H1 (cell line): ENCODE results near the gene MEGF11. TPM values are rescaled to one million over a fixed set of nuclear protein-coding genes. Genes with fewer than 3 reads are reported as not detected.

ENCODE experiments used
- CTCF ChIA-PET: fragments of 300-600 bp; sonication (Branson Sonifier 250); formaldehyde crosslinking; loops from one replicate; lab custom pipeline; 2021; ENCODE audit not compliant: partially characterized antibody; lab: Charles Lee
- POLR2A ChIA-PET: fragments of 300-600 bp; sonication (Branson Sonifier 250); formaldehyde crosslinking; loops from one replicate; lab custom pipeline; 2021; ENCODE audit warnings: inconsistent platforms; ENCODE audit not compliant: partially characterized antibody; lab: Charles Lee
- DNase-seq, 2 experiments: peaks; one replicate each; pipeline versions ENCODE4 v3.0.0 to v3.0.0-alpha.2; 2010 to 2022; ENCODE audit warnings: low spot score in 2 of 2, low read depth in 1 of 2, mixed read lengths in 1 of 2
- FAIRE-seq: peaks from 2 replicates; lab custom pipeline; 2011; peaks lifted over from hg19 to GRCh38; lab: Jason Lieb, UNC
- H2AFZ ChIP-seq: 2 replicates; pipeline ENCODE4 v1.8.1; 2012; ENCODE audit warnings: low read length, inconsistent platforms
- H2AK5ac ChIP-seq: 2 replicates; pipeline ENCODE4 v1.6.1; 2013; ENCODE audit warnings: low read depth, low read length
- H2BK120ac ChIP-seq: replicated peaks from 2 replicates; pipeline ENCODE3; 2013; ENCODE audit warnings: low read depth, low read length, inconsistent platforms
- H2BK12ac ChIP-seq: 2 replicates; pipeline ENCODE4 v1.6.1; 2013; ENCODE audit warnings: low read depth, low read length
- H2BK15ac ChIP-seq: 2 replicates; pipeline ENCODE4 v1.6.1; 2013; ENCODE audit warnings: low read length
- H2BK20ac ChIP-seq: 2 replicates; pipeline ENCODE4 v1.6.1; 2013; ENCODE audit warnings: low read length
- H2BK5ac ChIP-seq: 2 replicates; pipeline ENCODE4 v1.6.1; 2013; ENCODE audit warnings: low read depth, low read length
- H3K14ac ChIP-seq: 2 replicates; pipeline ENCODE4 v1.6.1; 2013; ENCODE audit warnings: inconsistent platforms; ENCODE audit not compliant: insufficient read length
- H3K18ac ChIP-seq: 2 replicates; pipeline ENCODE4 v1.6.1; 2013; ENCODE audit warnings: low read length; ENCODE audit errors: extremely low read depth
- H3K23ac ChIP-seq: 2 replicates; pipeline ENCODE4 v1.6.1; 2013; ENCODE audit warnings: inconsistent platforms; ENCODE audit not compliant: insufficient read length
- H3K23me2 ChIP-seq: 2 replicates; pipeline ENCODE4 v1.6.1; 2013; ENCODE audit warnings: low read depth, low read length
- H3K27ac ChIP-seq: 2 replicates; pipeline ENCODE4 v1.6.1; 2011; ENCODE audit warnings: low read depth, low read length, inconsistent platforms
- H3K27me3 ChIP-seq, 4 experiments: replicated peaks in 1 of 4; 1 replicate in 1 of 4; 2 replicates in 3 of 4; pipeline versions ENCODE4 v1.6.1 to v1.8.1; 2011 to 2013; ENCODE audit warnings: low read length in 3 of 4, mild to moderate bottlenecking in 3 of 4, inconsistent platforms in 2 of 4, mixed read lengths in 2 of 4, moderate library complexity in 1 of 4; ENCODE audit not compliant: control insufficient read depth in 3 of 4, insufficient read depth in 3 of 4; ENCODE audit errors: extremely low read depth in 1 of 4
- H3K36me3 ChIP-seq, 4 experiments: 2 replicates each; pipeline versions ENCODE4 v1.6.1 to v1.8.1; 2011 to 2013; ENCODE audit warnings: mild to moderate bottlenecking in 4 of 4, low read length in 3 of 4, moderate library complexity in 2 of 4, control low read depth in 1 of 4, inconsistent platforms in 1 of 4; ENCODE audit not compliant: insufficient read depth in 4 of 4, control insufficient read depth in 2 of 4
- H3K4ac ChIP-seq: replicated peaks from 2 replicates; pipeline ENCODE3; 2013; ENCODE audit warnings: low read length, low read depth, mixed read lengths, inconsistent platforms; ENCODE audit not compliant: insufficient read length
- H3K4me1 ChIP-seq, 4 experiments: replicated peaks in 1 of 4; 1 replicate in 1 of 4; 2 replicates in 3 of 4; pipeline versions ENCODE4 v1.6.1 to v1.8.1; 2011 to 2013; ENCODE audit warnings: low read length in 3 of 4, inconsistent platforms in 2 of 4, mixed read lengths in 1 of 4; ENCODE audit not compliant: insufficient read depth in 4 of 4, control insufficient read depth in 3 of 4
- H3K4me2 ChIP-seq, 2 experiments: 2 replicates each; pipeline versions ENCODE4 v1.6.1 to v1.8.1; 2011 to 2013; ENCODE audit warnings: low read depth in 2 of 2, low read length in 2 of 2, control low read depth in 1 of 2, inconsistent platforms in 1 of 2, mild to moderate bottlenecking in 1 of 2; ENCODE audit not compliant: insufficient read depth in 1 of 2
- H3K4me3 ChIP-seq, 4 experiments: fragments of 200-600, 300-600 bp in 1 of 4; sonication (generic), shearing (Covaris generic), sonication (Bioruptor Twin) in 1 of 4; 2 replicates each; pipeline versions ENCODE4 v1.5.1 to v1.8.1; 2011 to 2016; ENCODE audit warnings: low read length in 4 of 4, low read depth in 3 of 4, control low read depth in 2 of 4, inconsistent platforms in 2 of 4, mild to moderate bottlenecking in 2 of 4, mixed read lengths in 1 of 4, moderate library complexity in 1 of 4; ENCODE audit not compliant: insufficient read depth in 2 of 4; ENCODE audit errors: extremely low read depth in 1 of 4
- H3K56ac ChIP-seq: replicated peaks from 2 replicates; pipeline ENCODE3; 2013; ENCODE audit warnings: low read depth, mild to moderate bottlenecking, mixed read lengths, low read length, inconsistent platforms; ENCODE audit not compliant: insufficient read length
- H3K79me1 ChIP-seq: 2 replicates; pipeline ENCODE4 v1.6.1; 2013; ENCODE audit warnings: low read depth, low read length, control low read depth
- H3K79me2 ChIP-seq, 2 experiments: 2 replicates each; pipeline versions ENCODE4 v1.6.1 to v1.8.1; 2012 to 2013; ENCODE audit warnings: low read length in 2 of 2, mild to moderate bottlenecking in 2 of 2, inconsistent platforms in 1 of 2; ENCODE audit not compliant: insufficient read depth in 2 of 2, control insufficient read depth in 1 of 2
- H3K9ac ChIP-seq, 4 experiments: replicated peaks in 1 of 4; 1 replicate in 1 of 4; 2 replicates in 3 of 4; pipeline versions ENCODE4 v1.6.1 to v1.8.1; 2011 to 2013; ENCODE audit warnings: low read depth in 3 of 4, low read length in 3 of 4, control low read depth in 2 of 4, mild to moderate bottlenecking in 2 of 4, moderate library complexity in 2 of 4, inconsistent platforms in 1 of 4; ENCODE audit errors: extremely low read depth in 1 of 4
- H3K9me3 ChIP-seq, 2 experiments: 2 replicates each; pipeline versions ENCODE4 v1.6.1 to v1.8.1; 2012 to 2013; ENCODE audit warnings: mild to moderate bottlenecking in 2 of 2, moderate library complexity in 2 of 2, control low read depth in 1 of 2, inconsistent platforms in 1 of 2, low read depth in 1 of 2, low read length in 1 of 2, mixed read lengths in 1 of 2; ENCODE audit not compliant: insufficient read depth in 2 of 2
- H4K20me1 ChIP-seq, 2 experiments: replicated peaks in 1 of 2; 2 replicates each; pipeline versions ENCODE3 to v1.8.1; 2011 to 2013; ENCODE audit warnings: inconsistent platforms in 2 of 2, low read length in 2 of 2, mild to moderate bottlenecking in 1 of 2; ENCODE audit not compliant: insufficient read depth in 2 of 2, control insufficient read depth in 1 of 2
- H4K5ac ChIP-seq: 2 replicates; pipeline ENCODE4 v1.6.1; 2013; ENCODE audit warnings: low read length, low read depth, mixed read lengths, inconsistent platforms; ENCODE audit not compliant: insufficient read length
- H4K8ac ChIP-seq: 2 replicates; pipeline ENCODE4 v1.8.0; 2013; ENCODE audit warnings: mild to moderate bottlenecking, moderate library complexity, low read length, inconsistent platforms; ENCODE audit not compliant: insufficient read depth; ENCODE audit errors: extremely low read depth
- H4K91ac ChIP-seq: replicated peaks from 2 replicates; pipeline ENCODE3; 2013; ENCODE audit warnings: low read length, mixed read lengths, inconsistent platforms; ENCODE audit not compliant: insufficient read length
- CBX5 ChIP-seq: fragments of 300-800, 300-1000 bp; sonication (generic); IDR thresholded peaks from 2 replicates; pipeline ENCODE4 v1.7.1; 2016; ENCODE audit warnings: antibody characterized with exemption, low read length, low read depth
- CBX8 ChIP-seq: fragments of 300-800, 300-1000 bp; sonication (generic); IDR thresholded peaks from 2 replicates; pipeline ENCODE4 v1.7.1; 2016; ENCODE audit warnings: low read depth, low read length, borderline replicate concordance
- SP2 ChIP-seq: IDR thresholded peaks from 2 replicates; pipeline ENCODE4 v1.6.1; 2012; ENCODE audit warnings: mild to moderate bottlenecking, low read length, inconsistent platforms
- TEAD4 ChIP-seq: IDR thresholded peaks from 2 replicates; pipeline ENCODE4 v1.6.1; 2012; ENCODE audit warnings: low read depth, low read length, inconsistent platforms, mixed read lengths
- WGBS, 2 experiments: shearing (Covaris generic) in 1 of 2; methylation state at CpG; one replicate each; pipeline versions ENCODE4 v1.1.6 to v1.1.7; 2013 to 2015; ENCODE audit warnings: low lambda C conversion rate in 2 of 2, mixed read lengths in 2 of 2, inconsistent platforms in 1 of 2, low coverage in 1 of 2, missing lambda C conversion rate in 1 of 2; ENCODE audit not compliant: insufficient replicate concordance in 2 of 2, insufficient coverage in 1 of 2, insufficient read length in 1 of 2; ENCODE audit errors: extremely low coverage in 1 of 2, missing lambda C conversion rate in 1 of 2; 5-methylcytosine and 5-hydroxymethylcytosine counted together
- polyA plus RNA-seq, 7 experiments: library from polyadenylated mRNA; depleted of rRNA in 3 of 7; stranded (reverse) in 5 of 7; unstranded in 2 of 7; fragments of >200 nt in 5 of 7; fragments of 200-250 nt in 2 of 7; gene quantifications; 1 replicate in 5 of 7; 2 replicates in 1 of 7; 4 replicates in 1 of 7; pipeline versions ENCODE4 v1.2.1 to v1.2.3, GENCODE V29; 2011 to 2013; ENCODE audit warnings: missing spikeins in 2 of 7, mixed read lengths in 2 of 7
- total RNA-seq: library from RNA; stranded (reverse); fragmentation: NEBNext Ultra II Directional; extraction: Animal tissue kit (Norgen Biotek cat#: 25700); gene quantifications from 2 replicates; pipeline ENCODE4 v1.2.1, GENCODE V29; 2021

Gene MEGF11
- total and polyA plus RNA-seq, 2 of the 8 experiments (the other 6 are each of a cell fraction or from before 2014, with no cell fraction given) = 4.4 to 4.8 TPM

DNA sequence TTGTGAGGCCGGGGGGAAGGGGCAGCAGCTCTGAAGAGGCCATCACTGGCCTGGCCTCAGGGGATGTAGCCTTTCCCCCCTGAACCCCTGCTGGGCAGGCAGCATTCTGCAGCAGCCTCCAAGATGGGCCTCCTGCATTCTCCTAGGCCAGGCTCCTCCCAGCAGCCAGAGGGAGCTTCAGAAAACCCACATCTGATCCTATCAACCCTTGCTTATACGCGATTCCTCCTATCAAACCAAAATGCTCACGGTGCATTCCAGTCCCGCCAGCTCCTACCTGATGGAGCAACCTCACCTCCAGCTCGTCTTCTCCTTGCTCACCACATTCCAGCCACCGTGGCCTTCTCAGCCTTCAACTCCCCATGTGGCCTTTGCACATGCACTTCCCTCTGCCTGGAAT is 85.7 kb downstream of the MEGF11 start:
- Histone ChIP-seq H3K18ac (no peak overlapping the region), H2BK5ac (no peak overlapping the region), H3K79me2 (no peaks in the 10 kb centered on the region), H4K8ac (no peak overlapping the region), H3K23ac (no peak overlapping the region), H2BK120ac (no peak overlapping the region), H4K20me1 (no peaks in the 10 kb centered on the region), H3K4ac (no peak overlapping the region), H3K23me2 (no peaks in the 10 kb centered on the region), H4K91ac (no peak overlapping the region), H3K4me3 (no peak overlapping the region), H2BK20ac (0 out of 2 replicates have a peak overlapping the region, but pooled peaks have one; percentile 86), H3K27ac (no peak overlapping the region), H3K79me1 (peaks cover 3% of the 10 kb centered on the region; the same call in 1 of the 2 replicates), H2BK15ac (no peak overlapping the region; the same call in none of the 2 replicates), H2AK5ac (0 out of 2 replicates have a peak overlapping the region, but pooled peaks have one; percentile 53), H3K4me1 (peaks cover 0 to 8% (median 4%) of the 10 kb centered on the region in 4 experiments; a peak in 4 of 7 replicates), H2AFZ (no peak overlapping the region), H3K27me3 (no peaks in the 10 kb centered on the region), H3K14ac (no peak overlapping the region), H4K5ac (no peak overlapping the region), H3K36me3 (no peaks in the 10 kb centered on the region), H3K9me3 (no peaks in the 10 kb centered on the region), H3K56ac (no peak overlapping the region), H3K9ac (no peak overlapping the region), H3K4me2 (no peak overlapping the region), H2BK12ac (peak overlapping the region; percentile 60; the same call in 1 of the 2 replicates)
- WGBS, 2 experiments = 89% methylated on average over 7 of the region's 7 CpGs; no CpG with 5 or more reads in 1 of the 2 experiments
- DNase-seq (no peak), FAIRE-seq (no peak)
- ChIA-PET CTCF (interaction anchor here (0.9 to 3.8 kb wide), 8 partner anchors 9 to 124 kb away, joined by 3 to 21 read pairs (median 4); no protein-coding TSS in a partner anchor), POLR2A (interaction anchor here (1.8 kb wide), 1 partner anchor 13 kb away, joined by 6 read pairs; no protein-coding TSS in a partner anchor)
- no peak for TF ChIP-seq CBX5
- TF ChIP-seq CBX8 = no peak
- no peak for TF ChIP-seq SP2
- TF ChIP-seq TEAD4 = peak; percentile 27; the same call in 1 of the 2 replicates
